ENCODE data around the gene LHPP. TPM values are rescaled to one million over a fixed set of nuclear protein-coding genes. Genes with fewer than 3 reads are reported as not detected.
A peak's percentile ranks its signal among the peaks of the same experiment; 100 is the strongest.

Gene LHPP
- total RNA-seq, 1 donor from 2014 or later = 24.5 TPM

DNA sequence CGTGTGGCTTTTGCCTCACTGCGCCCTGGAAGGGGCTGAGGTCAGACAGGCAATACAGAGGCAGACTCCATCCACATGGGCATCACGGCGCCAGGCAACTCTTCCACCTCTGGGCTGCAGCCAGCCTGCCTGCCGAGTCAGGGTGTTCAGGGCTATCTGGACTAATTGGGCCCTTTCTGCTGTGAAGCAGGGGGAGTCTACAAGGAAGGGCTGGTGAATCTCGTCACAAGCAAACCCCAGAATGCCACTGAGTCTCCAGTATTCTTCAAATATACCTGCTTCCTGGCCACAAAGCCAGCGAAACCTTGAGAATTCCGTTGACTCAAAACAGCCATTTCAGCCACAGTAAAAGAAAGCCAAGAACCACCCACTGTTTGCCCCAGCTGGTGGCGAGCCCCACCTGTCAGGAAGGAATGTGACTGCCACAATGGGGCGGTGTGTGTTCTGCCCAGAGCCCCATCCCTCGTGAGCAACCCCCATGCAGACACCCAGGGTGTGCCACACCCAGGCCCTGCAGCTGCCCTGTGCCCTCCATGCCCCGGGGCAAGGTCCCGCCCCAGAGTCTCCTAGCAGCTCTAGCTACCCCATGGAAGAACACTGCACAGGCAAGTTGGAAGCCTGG is 165.2 kb downstream of the LHPP start:
- Mint-ChIP-seq H3K27ac (no peak overlapping the region), H3K4me1 (peaks cover 22% of the 10 kb centered on the region), H3K27me3 (ENCODE audit: insufficient read depth, low read depth) (no peaks in the 10 kb centered on the region), H3K9me3 (no peaks in the 10 kb centered on the region), H3K36me3 (peaks cover 7% of the 10 kb centered on the region), H3K4me3 (no peak overlapping the region)
- Histone ChIP-seq H2AFZ (replicated peaks) (no peak overlapping the region), H3K27ac (no peak overlapping the region), H3K4me3 (no peak overlapping the region), H3K4me1 (peaks cover 26% of the 10 kb centered on the region), H3K9ac (no peak overlapping the region), H3K79me2 (ENCODE audit: low read depth) (no peaks in the 10 kb centered on the region), H3K27me3 (no peaks in the 10 kb centered on the region), H3K9me3 (ENCODE audit: low read depth) (no peaks in the 10 kb centered on the region), H4K20me1 (ENCODE audit: low read depth) (peaks cover 61% of the 10 kb centered on the region), H3K4me2 (peak overlapping the region; percentile 21), H3K36me3 (no peaks in the 10 kb centered on the region), H3F3A (ENCODE audit: low read depth) (no peaks in the 10 kb centered on the region)
- TF ChIP-seq, protein P1, sequence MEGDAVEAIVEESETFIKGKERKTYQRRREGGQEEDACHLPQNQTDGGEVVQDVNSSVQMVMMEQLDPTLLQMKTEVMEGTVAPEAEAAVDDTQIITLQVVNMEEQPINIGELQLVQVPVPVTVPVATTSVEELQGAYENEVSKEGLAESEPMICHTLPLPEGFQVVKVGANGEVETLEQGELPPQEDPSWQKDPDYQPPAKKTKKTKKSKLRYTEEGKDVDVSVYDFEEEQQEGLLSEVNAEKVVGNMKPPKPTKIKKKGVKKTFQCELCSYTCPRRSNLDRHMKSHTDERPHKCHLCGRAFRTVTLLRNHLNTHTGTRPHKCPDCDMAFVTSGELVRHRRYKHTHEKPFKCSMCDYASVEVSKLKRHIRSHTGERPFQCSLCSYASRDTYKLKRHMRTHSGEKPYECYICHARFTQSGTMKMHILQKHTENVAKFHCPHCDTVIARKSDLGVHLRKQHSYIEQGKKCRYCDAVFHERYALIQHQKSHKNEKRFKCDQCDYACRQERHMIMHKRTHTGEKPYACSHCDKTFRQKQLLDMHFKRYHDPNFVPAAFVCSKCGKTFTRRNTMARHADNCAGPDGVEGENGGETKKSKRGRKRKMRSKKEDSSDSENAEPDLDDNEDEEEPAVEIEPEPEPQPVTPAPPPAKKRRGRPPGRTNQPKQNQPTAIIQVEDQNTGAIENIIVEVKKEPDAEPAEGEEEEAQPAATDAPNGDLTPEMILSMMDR (IDR thresholded peaks at IDR 0.05) = no peak
- TF ChIP-seq EZH2 (IDR thresholded peaks at IDR 0.05) (no peak), EZH2phosphoT487 (IDR thresholded peaks at IDR 0.05) (no peak)
- DNase-seq (ENCODE audit: low spot score) = no peak

GRCh38 chr10:124627866-124628675 is 166.4 kb downstream of the LHPP start:
- Histone ChIP-seq H3K9ac (no peak overlapping the region), H4K20me1 (ENCODE audit: low read depth) (peaks cover 60% of the 10 kb centered on the region)

GRCh38 chr10:124628676-124629021 is 167.0 kb downstream of the LHPP start:
- no peak for TF ChIP-seq EZH2phosphoT487 (IDR thresholded peaks at IDR 0.05)
- TF ChIP-seq EZH2 (IDR thresholded peaks at IDR 0.05) = no peak
- TF ChIP-seq, protein P1 (IDR thresholded peaks at IDR 0.05) = no peak
- no peak overlapping the region for H2AFZ ChIP-seq (replicated peaks)
- H3K4me3 ChIP-seq = no peak overlapping the region
- Mint-ChIP-seq H3K36me3 (peaks cover 5% of the 10 kb centered on the region), H3K9me3 (no peaks in the 10 kb centered on the region), H3K4me3 (no peak overlapping the region), H3K27me3 (ENCODE audit: insufficient read depth, low read depth) (peaks cover 2% of the 10 kb centered on the region), H3K27ac (no peak overlapping the region), H3K4me1 (peaks cover 19% of the 10 kb centered on the region)
- no peak overlapping the region for H3K9ac ChIP-seq
- no peak overlapping the region for H3K4me2 ChIP-seq
- no peaks in the 10 kb centered on the region for H3K36me3 ChIP-seq
- DNase-seq (ENCODE audit: low spot score) = no peak
- H3F3A ChIP-seq (ENCODE audit: low read depth) = no peaks in the 10 kb centered on the region
- no peaks in the 10 kb centered on the region for H3K9me3 ChIP-seq (ENCODE audit: low read depth)
- no peaks in the 10 kb centered on the region for H3K27me3 ChIP-seq
- H3K4me1 ChIP-seq = peaks cover 33% of the 10 kb centered on the region
- peaks cover 59% of the 10 kb centered on the region for H4K20me1 ChIP-seq (ENCODE audit: low read depth)
- peaks cover 14% of the 10 kb centered on the region for H3K79me2 ChIP-seq (ENCODE audit: low read depth)
- H3K27ac ChIP-seq = no peak overlapping the region

More at GRCh38 chr10:124627866-124628675, 166.4 kb downstream of the LHPP start:
- TF ChIP-seq, protein P1 (IDR thresholded peaks at IDR 0.05) = no peak
- TF ChIP-seq EZH2phosphoT487 (IDR thresholded peaks at IDR 0.05) (no peak), EZH2 (IDR thresholded peaks at IDR 0.05) (no peak)
- H3F3A ChIP-seq (ENCODE audit: low read depth) = no peaks in the 10 kb centered on the region
- no peaks in the 10 kb centered on the region for H3K36me3 ChIP-seq
- DNase-seq (ENCODE audit: low spot score) = no peak
- H2AFZ ChIP-seq (replicated peaks) = no peak overlapping the region
- no peak overlapping the region for H3K27ac ChIP-seq
- H3K4me2 ChIP-seq = no peak overlapping the region
- H3K9me3 Mint-ChIP-seq = no peaks in the 10 kb centered on the region
- H3K4me3 ChIP-seq = no peak overlapping the region
- H3K27me3 ChIP-seq = no peaks in the 10 kb centered on the region
- H3K4me1 Mint-ChIP-seq = peaks cover 20% of the 10 kb centered on the region
- H3K4me1 ChIP-seq = peaks cover 33% of the 10 kb centered on the region
- peaks cover 9% of the 10 kb centered on the region for H3K79me2 ChIP-seq (ENCODE audit: low read depth)
- no peak overlapping the region for H3K4me3 Mint-ChIP-seq
- H3K27ac Mint-ChIP-seq = peak overlapping the region; percentile 64
- H3K27me3 Mint-ChIP-seq (ENCODE audit: insufficient read depth, low read depth) = peaks cover 2% of the 10 kb centered on the region
- H3K9me3 ChIP-seq (ENCODE audit: low read depth) = no peaks in the 10 kb centered on the region
- peaks cover 5% of the 10 kb centered on the region for H3K36me3 Mint-ChIP-seq

All from neural progenitor cell (in vitro differentiated cells).